ENCODE measurements around the gene UBASH3A. TPM values are rescaled to one million over a fixed set of nuclear protein-coding genes. Genes with fewer than 3 reads are reported as not detected.

Gene UBASH3A
- total and polyA plus RNA-seq, 8 donors: 0.18 to 4.6 (median 0.31) TPM; not detected in 1

DNA sequence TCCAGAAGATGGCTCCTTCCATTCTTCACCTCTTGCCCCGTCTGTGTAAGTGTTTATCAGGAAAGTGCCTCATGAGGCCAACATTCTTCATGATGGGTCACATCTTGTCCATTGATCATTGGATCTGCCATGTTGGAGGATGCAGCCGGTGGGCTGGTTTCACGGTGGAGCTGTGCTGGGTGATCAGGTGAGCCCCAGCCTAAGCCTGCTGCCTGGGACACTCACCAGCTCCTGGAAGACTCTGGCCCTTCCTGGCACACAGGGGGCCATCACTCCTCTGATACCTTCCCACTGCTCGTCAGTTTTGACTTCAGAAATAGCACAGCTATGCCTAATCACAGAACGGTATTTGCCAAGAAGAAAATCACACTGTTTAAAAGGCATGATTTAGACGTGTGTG lies 38.3 kb downstream of the UBASH3A start:
- Histone ChIP-seq H3K27ac (no peak overlapping the region), H3K27me3 (peaks cover 0 to 36% (median 0%) of the 10 kb centered on the region in 3 donors), H3K4me3 (no peak overlapping the region), H3K9me3 (peaks cover 0 to 3% (median 0%) of the 10 kb centered on the region in 4 donors), H3K4me1 (no peaks in the 10 kb centered on the region), H3K36me3 (no peaks in the 10 kb centered on the region)
- TF ChIP-seq POLR2A (IDR thresholded peaks at IDR 0.05): no peak
- TF ChIP-seq POLR2AphosphoS5 (IDR thresholded peaks at IDR 0.05): no peak
- TF ChIP-seq, protein P1, sequence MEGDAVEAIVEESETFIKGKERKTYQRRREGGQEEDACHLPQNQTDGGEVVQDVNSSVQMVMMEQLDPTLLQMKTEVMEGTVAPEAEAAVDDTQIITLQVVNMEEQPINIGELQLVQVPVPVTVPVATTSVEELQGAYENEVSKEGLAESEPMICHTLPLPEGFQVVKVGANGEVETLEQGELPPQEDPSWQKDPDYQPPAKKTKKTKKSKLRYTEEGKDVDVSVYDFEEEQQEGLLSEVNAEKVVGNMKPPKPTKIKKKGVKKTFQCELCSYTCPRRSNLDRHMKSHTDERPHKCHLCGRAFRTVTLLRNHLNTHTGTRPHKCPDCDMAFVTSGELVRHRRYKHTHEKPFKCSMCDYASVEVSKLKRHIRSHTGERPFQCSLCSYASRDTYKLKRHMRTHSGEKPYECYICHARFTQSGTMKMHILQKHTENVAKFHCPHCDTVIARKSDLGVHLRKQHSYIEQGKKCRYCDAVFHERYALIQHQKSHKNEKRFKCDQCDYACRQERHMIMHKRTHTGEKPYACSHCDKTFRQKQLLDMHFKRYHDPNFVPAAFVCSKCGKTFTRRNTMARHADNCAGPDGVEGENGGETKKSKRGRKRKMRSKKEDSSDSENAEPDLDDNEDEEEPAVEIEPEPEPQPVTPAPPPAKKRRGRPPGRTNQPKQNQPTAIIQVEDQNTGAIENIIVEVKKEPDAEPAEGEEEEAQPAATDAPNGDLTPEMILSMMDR (IDR thresholded peaks at IDR 0.05): no peak
- no peak for TF ChIP-seq EP300 (IDR thresholded peaks at IDR 0.05)
- 77 to 85% (median 82%) methylated on average over 6 of the region's 6 CpGs for WGBS, 5 donors
- DNase-seq: no peak
- intact Hi-C loops (cut with DNase I; ENCODE audit: low total_unique reads): loop anchor here (10.0 kb wide), 3 partner anchors 97 to 287 kb away; no protein-coding TSS in a partner anchor

DNA sequence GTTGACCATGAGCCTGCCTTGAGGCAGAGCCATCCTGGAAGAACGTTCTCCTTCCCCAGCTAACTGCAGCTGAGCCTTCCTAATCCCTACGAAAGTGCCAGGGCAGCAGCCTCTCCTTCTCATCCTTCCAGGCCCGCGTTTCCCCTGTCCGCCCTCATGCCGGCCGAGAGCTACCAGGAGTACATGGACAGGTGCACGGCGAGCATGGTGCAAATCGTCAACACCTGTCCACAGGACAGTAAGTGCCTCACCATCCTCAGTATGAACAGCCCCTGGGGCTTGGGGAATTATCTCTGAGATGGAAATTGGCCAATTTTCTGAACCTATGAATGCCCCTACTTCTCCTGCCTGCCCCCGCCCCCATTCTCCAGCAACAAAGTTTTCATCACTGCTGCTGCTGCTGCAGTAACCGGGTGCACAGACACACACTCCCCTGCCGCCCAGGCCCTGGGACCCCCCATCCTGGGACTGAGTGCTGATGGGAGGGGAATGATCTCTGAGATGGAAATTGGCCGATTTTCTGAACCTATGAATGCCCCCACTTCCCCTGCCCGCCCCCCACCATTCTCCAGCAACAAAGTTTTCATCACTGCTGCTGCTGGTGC lies 39.6 kb downstream of the UBASH3A start:
- TF ChIP-seq EP300 (IDR thresholded peaks at IDR 0.05) (no peak), POLR2AphosphoS5 (IDR thresholded peaks at IDR 0.05) (no peak), POLR2A (IDR thresholded peaks at IDR 0.05) (no peak)
- TF ChIP-seq, protein P1 (IDR thresholded peaks at IDR 0.05): no peak
- WGBS, 5 donors: 84 to 92% (median 91%) methylated on average over 15 of the region's 15 CpGs
- no peak for DNase-seq
- Histone ChIP-seq H3K36me3 (no peaks in the 10 kb centered on the region), H3K4me3 (no peak overlapping the region), H3K27me3 (peaks cover 0 to 23% (median 0%) of the 10 kb centered on the region in 3 donors), H3K27ac (no peak overlapping the region), H3K9me3 (no peaks in the 10 kb centered on the region), H3K4me1 (no peaks in the 10 kb centered on the region)
- intact Hi-C loops (cut with DNase I; ENCODE audit: low total_unique reads): loop anchor here (10.0 kb wide), 3 partner anchors 98 to 288 kb away; no protein-coding TSS in a partner anchor

DNA sequence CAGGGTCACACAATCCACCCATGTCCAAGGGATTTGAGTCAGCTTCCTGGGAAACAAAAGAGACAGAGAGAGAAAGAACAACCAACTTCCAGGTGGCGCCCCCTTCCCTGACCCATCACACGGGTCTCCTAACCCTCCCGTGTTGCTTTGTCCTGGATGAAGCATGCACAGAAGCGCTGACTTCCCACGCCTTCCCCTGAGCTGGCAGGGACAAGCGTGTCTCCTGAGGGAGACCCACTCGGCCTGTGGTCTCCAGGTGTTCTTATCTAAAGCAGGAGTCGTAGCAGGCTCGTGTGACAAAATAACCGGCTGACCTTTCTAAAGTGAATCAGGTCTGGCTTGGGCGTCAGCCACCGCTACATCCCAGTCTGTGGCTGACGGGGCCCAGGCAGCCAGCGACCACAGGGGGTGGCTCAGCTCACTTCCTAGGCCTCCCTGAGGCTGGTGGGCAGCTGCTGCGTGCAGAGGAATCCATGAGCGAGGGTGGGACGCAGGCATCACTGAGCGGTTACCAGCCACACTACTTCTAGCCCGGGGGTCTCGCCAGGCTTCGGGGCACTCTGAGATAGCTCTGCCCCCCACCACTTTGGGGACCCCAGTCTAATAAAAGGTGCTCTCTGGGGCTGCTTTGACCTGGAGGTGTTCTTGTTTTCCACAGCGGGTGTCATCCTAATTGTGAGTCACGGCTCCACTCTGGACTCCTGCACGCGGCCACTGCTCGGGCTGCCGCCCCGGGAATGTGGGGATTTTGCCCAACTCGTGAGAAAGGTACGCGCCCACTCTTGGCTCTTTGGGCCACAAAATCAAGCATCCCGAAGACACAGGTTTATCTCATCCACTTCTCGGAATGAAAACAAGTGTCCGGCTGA lies 40.4 kb downstream of the UBASH3A start:
- Histone ChIP-seq H3K27ac (no peak overlapping the region), H3K9me3 (no peaks in the 10 kb centered on the region), H3K36me3 (no peaks in the 10 kb centered on the region), H3K4me1 (no peaks in the 10 kb centered on the region), H3K27me3 (peaks cover 0 to 18% (median 0%) of the 10 kb centered on the region in 3 donors), H3K4me3 (no peak overlapping the region)
- intact Hi-C loops (cut with DNase I; ENCODE audit: low total_unique reads): loop anchor here (10.0 kb wide), 3 partner anchors 99 to 289 kb away; no protein-coding TSS in a partner anchor
- DNase-seq: no peak
- WGBS, 5 donors: 74 to 84% (median 76%) methylated on average over 28 to 34 of the region's 34 CpGs
- TF ChIP-seq POLR2AphosphoS5 (IDR thresholded peaks at IDR 0.05): no peak
- TF ChIP-seq POLR2A (IDR thresholded peaks at IDR 0.05): no peak
- TF ChIP-seq, protein P1 (IDR thresholded peaks at IDR 0.05): no peak
- no peak for TF ChIP-seq EP300 (IDR thresholded peaks at IDR 0.05)

DNA sequence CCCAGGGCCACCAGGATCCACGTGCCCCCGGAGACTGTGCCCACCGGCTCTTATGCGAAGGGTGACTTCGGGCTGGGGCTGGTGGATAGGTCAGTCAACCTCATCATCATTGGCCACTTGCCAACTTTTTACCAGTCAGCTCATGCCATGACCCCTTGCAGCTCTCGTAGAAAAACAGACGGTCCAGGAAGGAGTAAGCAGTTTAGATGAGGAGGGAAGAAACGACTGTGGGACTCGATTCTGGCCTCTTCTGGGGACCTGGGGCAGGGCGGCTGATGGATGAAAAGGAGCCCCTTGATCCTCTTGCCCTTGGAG lies 41.0 kb downstream of the UBASH3A start:
- no peak overlapping the region for H3K4me3 ChIP-seq
- no peaks in the 10 kb centered on the region for H3K4me1 ChIP-seq
- TF ChIP-seq, protein P1 (IDR thresholded peaks at IDR 0.05): no peak
- TF ChIP-seq POLR2A (IDR thresholded peaks at IDR 0.05) (no peak), EP300 (IDR thresholded peaks at IDR 0.05) (no peak), POLR2AphosphoS5 (IDR thresholded peaks at IDR 0.05) (no peak)
- no peak for DNase-seq
- no peaks in the 10 kb centered on the region for H3K9me3 ChIP-seq
- H3K36me3 ChIP-seq: no peaks in the 10 kb centered on the region
- intact Hi-C loops (cut with DNase I; ENCODE audit: low total_unique reads): loop anchor here (10.0 kb wide), 3 partner anchors 100 to 290 kb away; no protein-coding TSS in a partner anchor
- whole genome bisulfite sequencing, 5 donors: 79 to 85% (median 81%) methylated on average over 8 to 10 of the region's 10 CpGs
- no peak overlapping the region for H3K27ac ChIP-seq
- peaks cover 0 to 18% (median 0%) of the 10 kb centered on the region in 3 donors for H3K27me3 ChIP-seq
